ENCODE measurements around the gene TEPSIN. TPM values are rescaled to one million over a fixed set of nuclear protein-coding genes. Genes with fewer than 3 reads are reported as not detected.

The TEPSIN gene
- total RNA-seq, 1 experiment from 2014 or later: 40.7 TPM

DNA sequence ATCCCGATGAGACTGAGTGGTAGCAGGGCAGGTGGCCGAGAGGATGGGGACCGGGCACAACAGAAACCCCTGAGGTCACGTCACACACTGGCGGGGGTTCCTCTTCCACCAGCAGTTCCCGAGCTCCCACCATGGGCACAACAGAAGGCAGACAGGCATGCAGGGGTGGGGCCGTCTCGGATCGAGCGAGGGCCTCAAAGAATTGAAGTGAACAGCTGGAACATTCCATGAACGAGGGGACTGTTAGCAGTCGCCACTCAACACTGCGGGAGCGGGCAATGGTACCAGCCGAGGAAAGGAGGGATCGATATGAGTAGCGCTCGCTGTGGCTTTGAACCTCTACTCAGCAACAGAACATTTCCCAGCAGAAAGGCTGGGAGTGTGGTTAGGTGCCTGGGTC lies 21.4 kb downstream of the TEPSIN start:
- ATAC-seq (no peak), DNase-seq (ENCODE audit: low spot score) (no peak)
- peaks cover 10% of the 10 kb centered on the region for H3K4me1 Mint-ChIP-seq
- H3K4me3 Mint-ChIP-seq: no peak overlapping the region
- no peaks in the 10 kb centered on the region for H3K9me3 Mint-ChIP-seq
- ChIA-PET POLR2A (no interaction called here), CTCF (interaction anchor here (0.5 to 1.0 kb wide), 2 partner anchors 12 to 88 kb away, joined by 3 to 5 read pairs; no protein-coding TSS in a partner anchor)
- H3K27me3 Mint-ChIP-seq (ENCODE audit: low read depth): no peaks in the 10 kb centered on the region
- no peak overlapping the region for H3K27ac Mint-ChIP-seq
- no peak for TF ChIP-seq ZNF219 (CRISPR knock-in tag; IDR thresholded peaks at IDR 0.05; ENCODE audit: borderline replicate concordance)
- TF ChIP-seq, protein P1, sequence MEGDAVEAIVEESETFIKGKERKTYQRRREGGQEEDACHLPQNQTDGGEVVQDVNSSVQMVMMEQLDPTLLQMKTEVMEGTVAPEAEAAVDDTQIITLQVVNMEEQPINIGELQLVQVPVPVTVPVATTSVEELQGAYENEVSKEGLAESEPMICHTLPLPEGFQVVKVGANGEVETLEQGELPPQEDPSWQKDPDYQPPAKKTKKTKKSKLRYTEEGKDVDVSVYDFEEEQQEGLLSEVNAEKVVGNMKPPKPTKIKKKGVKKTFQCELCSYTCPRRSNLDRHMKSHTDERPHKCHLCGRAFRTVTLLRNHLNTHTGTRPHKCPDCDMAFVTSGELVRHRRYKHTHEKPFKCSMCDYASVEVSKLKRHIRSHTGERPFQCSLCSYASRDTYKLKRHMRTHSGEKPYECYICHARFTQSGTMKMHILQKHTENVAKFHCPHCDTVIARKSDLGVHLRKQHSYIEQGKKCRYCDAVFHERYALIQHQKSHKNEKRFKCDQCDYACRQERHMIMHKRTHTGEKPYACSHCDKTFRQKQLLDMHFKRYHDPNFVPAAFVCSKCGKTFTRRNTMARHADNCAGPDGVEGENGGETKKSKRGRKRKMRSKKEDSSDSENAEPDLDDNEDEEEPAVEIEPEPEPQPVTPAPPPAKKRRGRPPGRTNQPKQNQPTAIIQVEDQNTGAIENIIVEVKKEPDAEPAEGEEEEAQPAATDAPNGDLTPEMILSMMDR (IDR thresholded peaks at IDR 0.05): no peak
- TF ChIP-seq, protein P2, sequence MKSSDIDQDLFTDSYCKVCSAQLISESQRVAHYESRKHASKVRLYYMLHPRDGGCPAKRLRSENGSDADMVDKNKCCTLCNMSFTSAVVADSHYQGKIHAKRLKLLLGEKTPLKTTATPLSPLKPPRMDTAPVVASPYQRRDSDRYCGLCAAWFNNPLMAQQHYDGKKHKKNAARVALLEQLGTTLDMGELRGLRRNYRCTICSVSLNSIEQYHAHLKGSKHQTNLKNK (CRISPR knock-in tag; IDR thresholded peaks at IDR 0.05): no peak
- TF ChIP-seq, protein P3, sequence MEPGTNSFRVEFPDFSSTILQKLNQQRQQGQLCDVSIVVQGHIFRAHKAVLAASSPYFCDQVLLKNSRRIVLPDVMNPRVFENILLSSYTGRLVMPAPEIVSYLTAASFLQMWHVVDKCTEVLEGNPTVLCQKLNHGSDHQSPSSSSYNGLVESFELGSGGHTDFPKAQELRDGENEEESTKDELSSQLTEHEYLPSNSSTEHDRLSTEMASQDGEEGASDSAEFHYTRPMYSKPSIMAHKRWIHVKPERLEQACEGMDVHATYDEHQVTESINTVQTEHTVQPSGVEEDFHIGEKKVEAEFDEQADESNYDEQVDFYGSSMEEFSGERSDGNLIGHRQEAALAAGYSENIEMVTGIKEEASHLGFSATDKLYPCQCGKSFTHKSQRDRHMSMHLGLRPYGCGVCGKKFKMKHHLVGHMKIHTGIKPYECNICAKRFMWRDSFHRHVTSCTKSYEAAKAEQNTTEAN (CRISPR knock-in tag; IDR thresholded peaks at IDR 0.05): no peak
- TF ChIP-seq, protein P4, sequence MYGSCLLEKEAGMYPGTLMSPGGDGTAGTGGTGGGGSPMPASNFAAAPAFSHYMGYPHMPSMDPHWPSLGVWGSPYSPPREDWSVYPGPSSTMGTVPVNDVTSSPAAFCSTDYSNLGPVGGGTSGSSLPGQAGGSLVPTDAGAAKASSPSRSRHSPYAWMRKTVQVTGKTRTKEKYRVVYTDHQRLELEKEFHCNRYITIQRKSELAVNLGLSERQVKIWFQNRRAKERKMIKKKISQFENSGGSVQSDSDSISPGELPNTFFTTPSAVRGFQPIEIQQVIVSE (CRISPR knock-in tag; IDR thresholded peaks at IDR 0.05; ENCODE audit: borderline replicate concordance): no peak
- TF ChIP-seq, protein P5, sequence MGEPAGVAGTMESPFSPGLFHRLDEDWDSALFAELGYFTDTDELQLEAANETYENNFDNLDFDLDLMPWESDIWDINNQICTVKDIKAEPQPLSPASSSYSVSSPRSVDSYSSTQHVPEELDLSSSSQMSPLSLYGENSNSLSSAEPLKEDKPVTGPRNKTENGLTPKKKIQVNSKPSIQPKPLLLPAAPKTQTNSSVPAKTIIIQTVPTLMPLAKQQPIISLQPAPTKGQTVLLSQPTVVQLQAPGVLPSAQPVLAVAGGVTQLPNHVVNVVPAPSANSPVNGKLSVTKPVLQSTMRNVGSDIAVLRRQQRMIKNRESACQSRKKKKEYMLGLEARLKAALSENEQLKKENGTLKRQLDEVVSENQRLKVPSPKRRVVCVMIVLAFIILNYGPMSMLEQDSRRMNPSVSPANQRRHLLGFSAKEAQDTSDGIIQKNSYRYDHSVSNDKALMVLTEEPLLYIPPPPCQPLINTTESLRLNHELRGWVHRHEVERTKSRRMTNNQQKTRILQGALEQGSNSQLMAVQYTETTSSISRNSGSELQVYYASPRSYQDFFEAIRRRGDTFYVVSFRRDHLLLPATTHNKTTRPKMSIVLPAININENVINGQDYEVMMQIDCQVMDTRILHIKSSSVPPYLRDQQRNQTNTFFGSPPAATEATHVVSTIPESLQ (CRISPR knock-in tag; IDR thresholded peaks at IDR 0.05): no peak
- 0 out of 2 replicates have a peak, but pooled peaks cover 3% of the 10 kb centered on the region for H3K36me3 Mint-ChIP-seq

DNA sequence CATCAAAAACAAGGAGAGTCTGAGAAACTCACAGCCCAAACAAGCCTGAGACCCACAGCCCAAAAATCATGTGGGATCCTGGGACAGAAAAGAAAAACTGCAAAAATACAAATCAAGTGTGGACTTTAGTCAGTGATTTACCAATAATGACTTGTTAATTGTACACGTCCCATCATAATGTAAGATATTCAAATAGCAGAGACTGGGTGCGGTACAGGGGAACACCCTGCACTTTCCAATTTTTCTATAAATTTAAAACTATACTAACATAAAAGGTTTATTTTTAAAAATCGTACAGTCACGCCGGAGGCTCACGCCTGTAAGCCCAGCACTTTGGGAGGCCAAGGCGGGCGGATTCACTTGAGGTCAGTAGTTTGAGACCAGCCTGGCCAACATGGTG lies 24.9 kb downstream of the TEPSIN start:
- no peak for ATAC-seq
- Mint-ChIP-seq H3K4me1 (no peaks in the 10 kb centered on the region), H3K4me3 (no peak overlapping the region), H3K27ac (no peak overlapping the region), H3K9me3 (no peaks in the 10 kb centered on the region), H3K36me3 (0 out of 2 replicates have a peak, but pooled peaks cover 3% of the 10 kb centered on the region), H3K27me3 (ENCODE audit: low read depth) (no peaks in the 10 kb centered on the region)
- TF ChIP-seq, protein P1 (IDR thresholded peaks at IDR 0.05): no peak
- TF ChIP-seq, protein P6, sequence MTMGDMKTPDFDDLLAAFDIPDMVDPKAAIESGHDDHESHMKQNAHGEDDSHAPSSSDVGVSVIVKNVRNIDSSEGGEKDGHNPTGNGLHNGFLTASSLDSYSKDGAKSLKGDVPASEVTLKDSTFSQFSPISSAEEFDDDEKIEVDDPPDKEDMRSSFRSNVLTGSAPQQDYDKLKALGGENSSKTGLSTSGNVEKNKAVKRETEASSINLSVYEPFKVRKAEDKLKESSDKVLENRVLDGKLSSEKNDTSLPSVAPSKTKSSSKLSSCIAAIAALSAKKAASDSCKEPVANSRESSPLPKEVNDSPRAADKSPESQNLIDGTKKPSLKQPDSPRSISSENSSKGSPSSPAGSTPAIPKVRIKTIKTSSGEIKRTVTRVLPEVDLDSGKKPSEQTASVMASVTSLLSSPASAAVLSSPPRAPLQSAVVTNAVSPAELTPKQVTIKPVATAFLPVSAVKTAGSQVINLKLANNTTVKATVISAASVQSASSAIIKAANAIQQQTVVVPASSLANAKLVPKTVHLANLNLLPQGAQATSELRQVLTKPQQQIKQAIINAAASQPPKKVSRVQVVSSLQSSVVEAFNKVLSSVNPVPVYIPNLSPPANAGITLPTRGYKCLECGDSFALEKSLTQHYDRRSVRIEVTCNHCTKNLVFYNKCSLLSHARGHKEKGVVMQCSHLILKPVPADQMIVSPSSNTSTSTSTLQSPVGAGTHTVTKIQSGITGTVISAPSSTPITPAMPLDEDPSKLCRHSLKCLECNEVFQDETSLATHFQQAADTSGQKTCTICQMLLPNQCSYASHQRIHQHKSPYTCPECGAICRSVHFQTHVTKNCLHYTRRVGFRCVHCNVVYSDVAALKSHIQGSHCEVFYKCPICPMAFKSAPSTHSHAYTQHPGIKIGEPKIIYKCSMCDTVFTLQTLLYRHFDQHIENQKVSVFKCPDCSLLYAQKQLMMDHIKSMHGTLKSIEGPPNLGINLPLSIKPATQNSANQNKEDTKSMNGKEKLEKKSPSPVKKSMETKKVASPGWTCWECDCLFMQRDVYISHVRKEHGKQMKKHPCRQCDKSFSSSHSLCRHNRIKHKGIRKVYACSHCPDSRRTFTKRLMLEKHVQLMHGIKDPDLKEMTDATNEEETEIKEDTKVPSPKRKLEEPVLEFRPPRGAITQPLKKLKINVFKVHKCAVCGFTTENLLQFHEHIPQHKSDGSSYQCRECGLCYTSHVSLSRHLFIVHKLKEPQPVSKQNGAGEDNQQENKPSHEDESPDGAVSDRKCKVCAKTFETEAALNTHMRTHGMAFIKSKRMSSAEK (CRISPR knock-in tag; IDR thresholded peaks at IDR 0.05; ENCODE audit: borderline replicate concordance): no peak
- TF ChIP-seq TP53 (CRISPR knock-in tag; IDR thresholded peaks at IDR 0.05) (no peak), ATF1 (CRISPR knock-in tag; IDR thresholded peaks at IDR 0.05) (no peak), IRF2 (CRISPR knock-in tag; IDR thresholded peaks at IDR 0.05; ENCODE audit: borderline replicate concordance, low read depth) (no peak)
- no peak for DNase-seq (ENCODE audit: low spot score)
- ChIA-PET POLR2A (no interaction called here), CTCF (no interaction called here)

Measured in WTC11 (cell line).